Effector CD4-positive, alpha-beta T cell (primary cell): Measurements from ENCODE around the gene CAND2.
A peak's percentile ranks its signal among the peaks of the same experiment; 100 is the strongest.

Experiments
- DNase-seq: peaks from one replicate; pipeline ENCODE4 v3.0.0-alpha.2; 2020

CAND2 gene

GRCh38 chr3:12807601-12808359, 11.3 kb downstream of the CAND2 start:
- no peak for DNase-seq

- no peak for DNase-seq
These were observed 12.1 kb downstream of the CAND2 start for GRCh38 chr3:12808587-12808986.

DNA sequence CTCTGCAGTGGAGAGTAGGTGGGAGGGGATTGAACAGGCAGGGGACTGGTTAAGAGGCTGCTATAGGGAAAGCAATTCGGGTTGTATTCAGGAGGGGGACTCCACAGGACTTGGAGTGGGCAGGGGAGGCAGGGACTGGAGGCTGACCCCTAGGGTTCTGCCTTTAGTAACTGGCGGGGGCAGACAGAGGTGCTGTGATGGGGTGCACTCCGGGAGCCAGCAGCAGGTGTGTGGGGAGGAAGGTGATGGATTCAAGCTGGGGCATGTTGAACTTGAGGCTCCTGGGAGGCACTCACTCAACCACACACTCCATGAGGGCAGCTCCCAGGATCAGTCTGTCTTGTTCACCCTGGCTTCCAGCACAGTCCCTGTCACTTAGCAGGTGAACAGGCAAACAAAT, 12.5 kb downstream of the CAND2 start:
- DNase-seq: no peak

- no peak for DNase-seq
These were observed 13.0 kb downstream of the CAND2 start for GRCh38 chr3:12809435-12809834.

GRCh38 chr3:12810013-12810780, 13.7 kb downstream of the CAND2 start:
- peak; percentile 93 for DNase-seq

GRCh38 chr3:12810961-12811360, 14.5 kb downstream of the CAND2 start:
- no peak for DNase-seq

- no peak for DNase-seq
These were observed 16.3 kb downstream of the CAND2 start for GRCh38 chr3:12812812-12813211.

DNA sequence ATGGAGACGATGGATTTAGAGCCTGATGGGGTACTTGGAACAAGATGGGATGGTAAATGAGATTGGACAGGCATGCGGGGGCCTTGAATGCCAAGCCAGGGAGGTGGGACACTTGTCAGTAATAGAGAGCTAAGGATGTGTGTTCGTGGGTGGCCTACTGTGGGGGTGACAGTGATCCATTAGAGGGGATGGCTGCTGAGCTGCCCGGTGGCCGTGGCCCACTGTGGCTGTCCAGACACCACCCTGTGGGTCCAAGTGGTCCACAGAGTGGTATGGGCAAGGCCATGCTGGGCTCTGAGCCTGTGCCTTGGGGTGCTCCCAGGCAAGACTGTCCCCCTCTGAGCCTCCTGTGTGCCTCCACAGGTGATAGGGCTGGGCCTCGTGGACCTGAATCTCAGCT, 17.5 kb downstream of the CAND2 start:
- DNase-seq: no peak

DNA sequence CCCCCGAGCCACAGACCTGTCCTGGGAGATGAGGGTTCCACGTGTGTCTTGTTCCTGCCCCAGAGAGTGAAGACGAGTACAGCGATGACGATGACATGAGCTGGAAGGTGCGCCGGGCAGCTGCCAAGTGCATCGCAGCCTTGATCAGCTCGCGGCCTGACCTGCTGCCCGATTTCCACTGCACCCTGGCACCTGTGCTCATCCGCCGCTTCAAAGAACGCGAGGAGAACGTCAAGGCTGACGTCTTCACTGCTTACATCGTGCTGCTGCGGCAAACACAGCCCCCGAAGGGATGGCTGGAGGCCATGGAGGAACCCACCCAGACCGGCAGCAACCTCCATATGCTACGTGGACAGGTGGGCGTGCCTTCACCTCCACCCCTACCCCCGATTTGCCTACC, 18.6 kb downstream of the CAND2 start:
- no peak for DNase-seq

- no peak for DNase-seq
These were observed 19.2 kb downstream of the CAND2 start for GRCh38 chr3:12815719-12816118.

DNA sequence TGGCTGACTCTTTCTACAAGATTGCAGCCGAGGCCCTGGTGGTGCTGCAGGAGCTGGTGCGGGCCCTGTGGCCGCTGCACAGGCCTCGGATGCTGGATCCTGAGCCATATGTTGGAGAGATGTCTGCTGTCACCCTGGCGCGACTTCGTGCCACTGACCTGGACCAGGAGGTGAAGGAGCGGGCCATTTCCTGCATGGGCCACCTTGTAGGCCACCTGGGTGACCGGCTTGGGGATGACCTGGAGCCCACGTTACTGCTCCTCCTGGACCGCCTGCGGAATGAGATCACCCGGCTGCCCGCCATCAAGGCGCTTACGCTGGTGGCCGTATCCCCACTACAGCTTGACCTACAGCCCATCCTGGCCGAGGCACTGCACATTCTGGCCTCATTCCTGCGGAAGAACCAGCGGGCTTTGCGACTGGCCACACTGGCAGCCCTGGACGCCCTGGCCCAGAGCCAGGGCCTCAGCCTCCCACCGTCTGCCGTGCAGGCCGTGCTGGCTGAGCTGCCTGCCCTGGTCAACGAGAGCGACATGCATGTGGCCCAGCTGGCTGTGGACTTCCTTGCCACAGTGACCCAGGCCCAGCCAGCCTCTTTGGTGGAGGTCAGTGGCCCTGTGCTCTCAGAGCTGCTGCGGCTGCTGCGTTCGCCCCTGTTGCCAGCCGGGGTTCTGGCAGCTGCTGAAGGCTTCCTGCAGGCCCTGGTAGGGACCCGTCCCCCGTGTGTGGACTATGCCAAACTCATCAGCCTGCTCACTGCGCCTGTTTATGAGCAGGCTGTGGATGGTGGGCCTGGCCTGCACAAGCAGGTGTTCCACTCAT, 20.3 kb downstream of the CAND2 start:
- DNase-seq: no peak

DNA sequence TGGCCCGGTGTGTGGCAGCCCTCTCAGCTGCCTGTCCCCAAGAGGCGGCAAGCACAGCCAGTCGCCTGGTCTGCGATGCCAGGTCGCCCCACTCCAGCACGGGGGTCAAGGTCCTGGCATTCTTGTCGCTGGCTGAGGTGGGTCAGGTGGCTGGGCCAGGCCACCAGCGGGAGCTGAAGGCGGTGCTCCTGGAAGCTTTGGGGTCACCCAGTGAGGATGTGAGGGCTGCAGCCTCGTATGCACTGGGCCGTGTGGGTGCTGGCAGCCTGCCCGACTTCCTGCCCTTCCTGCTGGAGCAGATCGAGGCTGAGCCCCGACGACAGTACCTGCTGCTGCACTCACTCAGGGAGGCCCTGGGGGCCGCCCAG, 20.8 kb downstream of the CAND2 start:
- no peak for DNase-seq

DNA sequence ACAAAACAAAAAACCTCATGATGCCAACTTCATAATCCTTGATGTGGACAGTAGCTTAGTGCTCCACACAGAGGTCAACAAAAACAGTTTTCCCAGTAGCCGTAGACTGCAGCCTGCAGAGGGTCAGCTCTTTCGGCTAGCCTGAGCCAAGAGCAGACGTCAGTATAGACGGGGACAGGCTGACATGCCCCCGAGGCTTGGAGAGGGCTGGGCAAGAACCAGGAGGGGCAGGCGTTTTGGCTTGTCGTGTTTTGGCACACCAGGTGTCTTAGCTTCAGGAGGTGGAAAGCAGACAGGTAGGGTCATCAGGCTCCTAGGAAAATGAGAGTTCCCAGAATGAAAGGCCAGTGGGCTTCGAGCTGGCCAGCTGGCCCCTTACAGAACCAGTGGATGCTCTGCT, 21.8 kb downstream of the CAND2 start:
- no peak for DNase-seq

DNA sequence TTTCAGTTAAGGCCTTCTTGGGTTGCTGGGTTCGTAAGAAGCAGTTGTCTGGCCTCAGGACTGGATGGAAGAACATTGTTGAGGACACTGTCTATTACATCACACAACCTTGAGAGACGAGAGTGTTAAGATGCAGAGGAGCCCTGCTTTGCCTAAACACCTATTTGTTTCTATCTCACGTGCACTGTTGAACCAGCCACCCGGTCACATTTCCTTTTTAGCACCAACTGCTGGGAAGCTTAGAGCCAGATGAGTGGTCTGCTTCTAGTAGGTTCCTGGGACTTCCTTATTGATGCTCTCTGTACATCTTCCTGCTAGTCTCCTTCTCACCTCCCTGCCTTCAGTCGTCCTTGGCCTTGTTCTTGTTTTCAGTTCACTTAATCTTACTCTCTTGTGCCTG, 22.3 kb downstream of the CAND2 start:
- DNase-seq: no peak

DNA sequence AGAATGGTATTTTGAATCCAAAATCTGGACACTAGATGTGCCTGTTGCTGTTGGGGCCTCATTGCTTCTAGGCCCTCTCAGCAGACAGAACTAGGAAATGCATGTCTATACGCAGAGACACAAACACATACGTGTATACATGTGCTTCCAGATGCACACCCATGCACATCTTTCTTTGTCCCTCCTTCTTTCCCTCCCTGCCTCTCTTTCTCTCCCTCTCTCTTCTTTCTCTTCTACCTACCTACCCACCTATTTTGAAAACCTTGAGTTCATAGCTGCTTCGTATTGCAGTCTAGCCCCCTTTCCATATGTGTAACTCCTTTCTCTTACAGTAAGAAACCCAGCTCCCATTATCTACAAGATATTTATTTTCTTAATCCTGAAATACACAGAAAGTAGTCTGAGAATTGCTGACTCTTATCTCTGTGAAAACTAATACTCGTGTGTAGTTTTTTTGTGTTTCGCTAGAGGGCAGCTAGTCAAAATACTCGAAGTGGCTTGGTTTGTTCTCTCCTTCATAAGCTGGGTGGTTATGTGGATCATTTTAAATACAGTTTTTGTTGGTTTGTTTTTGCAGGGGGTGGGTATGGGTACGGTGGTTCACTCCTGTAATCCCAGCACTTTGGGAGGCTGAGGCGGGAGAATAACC, 26.4 kb downstream of the CAND2 start:
- DNase-seq: no peak

DNA sequence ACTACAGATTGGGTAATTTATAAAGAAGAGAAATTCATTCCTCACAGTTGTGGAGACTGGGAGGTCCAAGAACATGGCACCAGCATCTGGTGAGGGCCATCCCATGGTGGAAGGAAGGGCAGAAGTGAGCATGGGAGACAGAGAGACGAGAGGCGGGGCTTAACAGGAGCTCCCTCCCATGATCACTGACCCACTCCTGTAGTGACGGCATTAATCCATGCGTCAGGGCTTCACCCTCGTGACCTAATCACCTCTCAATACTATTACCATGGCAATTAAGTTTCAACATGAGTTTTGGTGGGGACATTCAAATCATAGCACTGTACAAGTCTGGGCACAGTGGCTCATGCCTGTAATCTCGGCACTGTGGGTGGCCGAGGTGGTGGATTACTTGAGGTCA, 27.8 kb downstream of the CAND2 start:
- no peak for DNase-seq

DNA sequence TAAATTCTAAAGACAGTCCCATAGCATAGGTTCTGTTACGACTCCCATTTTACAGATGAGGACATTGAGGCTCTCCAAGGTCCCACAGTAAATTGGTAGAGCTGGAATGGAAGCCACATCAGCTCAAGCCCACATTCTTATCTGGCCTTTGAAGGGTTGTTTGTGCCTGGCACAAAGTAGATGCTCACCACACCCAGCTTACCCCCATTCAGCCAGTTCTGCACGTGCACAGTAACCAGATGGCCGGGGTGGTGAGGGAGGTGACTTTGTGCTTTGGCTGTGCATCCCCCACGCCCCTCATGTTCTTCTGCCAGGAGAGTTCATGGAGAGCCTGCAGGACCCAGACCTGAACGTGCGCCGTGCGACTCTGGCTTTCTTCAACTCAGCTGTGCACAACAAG, 28.7 kb downstream of the CAND2 start:
- DNase-seq: no peak

DNA sequence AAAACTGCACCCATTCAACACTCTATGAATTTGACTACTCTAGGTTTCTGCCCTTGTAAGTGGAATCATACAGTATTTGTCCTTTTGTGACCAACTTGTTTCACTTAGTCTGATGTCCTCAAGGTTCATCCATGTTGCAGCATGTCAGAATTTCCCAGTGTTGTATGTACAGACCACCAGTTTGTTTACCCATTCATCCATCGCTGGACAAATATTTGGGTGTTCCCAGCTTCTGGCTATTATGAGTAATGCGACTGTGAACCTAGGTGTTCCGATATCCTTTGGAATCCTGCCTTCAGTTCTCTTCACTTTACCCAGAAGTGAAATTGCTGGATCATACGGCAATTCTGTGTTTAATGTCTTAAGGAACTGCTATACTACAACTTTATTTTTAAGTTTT, 32.3 kb downstream of the CAND2 start:
- DNase-seq: no peak

DNA sequence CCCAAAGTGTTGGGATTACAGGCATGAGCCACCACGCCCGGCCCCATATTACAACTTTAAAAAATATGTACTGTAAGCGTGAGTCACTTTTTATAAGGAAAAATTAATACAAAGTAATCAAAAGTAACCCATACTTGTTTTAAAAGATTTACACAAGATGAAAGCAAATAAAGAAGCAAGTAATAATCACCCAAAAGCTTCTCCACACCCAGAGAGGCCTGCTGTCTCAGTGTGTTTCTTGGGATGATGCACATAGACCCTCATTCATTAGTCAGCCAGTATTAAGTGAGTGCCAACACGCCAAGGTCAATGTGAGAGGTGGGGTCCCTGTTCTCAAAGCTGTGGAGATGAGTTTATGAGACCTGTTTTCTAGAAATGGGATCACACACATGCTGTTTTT, 32.9 kb downstream of the CAND2 start:
- no peak for DNase-seq

DNA sequence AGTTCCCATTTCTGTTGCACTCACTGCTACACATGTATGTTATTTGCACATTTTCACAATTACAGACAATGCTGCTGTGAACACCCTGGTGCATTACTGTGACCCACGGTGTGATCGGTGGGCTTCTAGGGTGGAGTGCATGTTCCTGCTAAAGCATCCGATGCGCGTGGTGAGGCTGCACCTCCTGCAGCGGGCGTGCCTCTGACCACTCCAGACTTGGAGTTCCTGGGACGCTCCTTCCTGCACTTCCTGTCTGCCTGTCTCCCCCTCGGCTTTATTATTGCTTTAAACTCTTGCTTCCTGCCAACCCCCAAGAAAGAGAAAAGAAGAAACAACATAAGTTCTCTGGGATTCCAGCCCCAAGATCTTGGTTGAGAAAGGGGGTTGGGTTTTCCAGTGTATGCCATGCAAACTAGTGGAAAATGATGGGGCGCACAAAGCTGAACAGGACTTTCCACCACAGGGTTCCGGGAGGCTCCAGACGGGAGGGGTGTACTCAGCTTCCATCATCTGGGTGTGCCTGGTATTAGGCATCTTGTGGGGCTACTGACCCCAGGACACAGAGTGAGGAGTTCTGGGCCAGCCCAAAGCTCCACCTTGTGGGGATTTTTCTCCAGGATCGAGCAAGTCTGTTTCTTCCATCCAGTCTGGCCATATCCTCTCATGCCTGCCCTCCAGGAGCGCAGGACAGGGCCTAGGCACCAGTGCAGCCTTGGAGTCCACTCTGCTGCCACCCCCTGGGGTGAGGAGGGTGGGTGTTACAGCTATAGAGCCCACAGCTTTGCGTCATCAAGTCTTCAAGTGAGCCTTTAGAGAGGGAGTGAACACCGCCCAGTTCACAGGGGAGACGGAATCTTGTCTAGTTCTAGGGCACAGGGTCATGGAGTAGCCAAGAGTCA, 33.7 kb downstream of the CAND2 start:
- DNase-seq: no peak

DNA sequence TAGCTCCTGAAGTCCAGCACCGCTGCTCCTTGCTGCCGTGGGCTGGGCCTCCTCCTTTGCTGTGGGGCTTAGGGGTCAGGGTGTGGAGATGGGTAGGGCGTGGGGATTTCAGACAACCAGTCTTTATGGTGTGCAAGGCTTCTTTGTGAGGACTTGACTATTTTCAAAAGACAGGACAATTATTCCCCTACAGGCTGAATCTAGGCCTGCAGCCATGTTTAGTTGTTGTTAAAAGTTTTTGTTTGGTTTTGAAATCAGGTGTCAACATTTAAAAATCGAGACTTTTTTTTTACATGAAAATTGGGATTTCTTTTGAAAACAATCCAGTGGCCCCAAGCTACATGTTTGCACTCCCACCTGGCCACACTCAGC, 34.3 kb downstream of the CAND2 start:
- DNase-seq: no peak

- no peak for DNase-seq
These were observed 34.9 kb downstream of the CAND2 start for GRCh38 chr3:12831301-12831866.
